Ishikawa (cell line): ENCODE results near the gene TBC1D5.

Source experiments
- CEBPB ChIP-seq: IDR thresholded peaks from 2 replicates; pipeline ENCODE4 v1.6.1; 2012
- EGR1 ChIP-seq: IDR thresholded peaks from 2 replicates; pipeline ENCODE4 v1.6.1; 2012
- EP300 ChIP-seq: IDR thresholded peaks from 2 replicates; pipeline ENCODE4 v1.6.1; 2012; ENCODE audit warnings: borderline replicate concordance
- RAD21 ChIP-seq: IDR thresholded peaks from 2 replicates; pipeline ENCODE4 v1.6.1; 2012; ENCODE audit warnings: low read depth
- TAF1 ChIP-seq: IDR thresholded peaks from 2 replicates; pipeline ENCODE4 v1.6.1; 2012; ENCODE audit warnings: low read depth, mild to moderate bottlenecking
- TCF12 ChIP-seq: IDR thresholded peaks from 2 replicates; pipeline ENCODE4 v1.6.1; 2012; ENCODE audit warnings: low read depth
- YY1 ChIP-seq: IDR thresholded peaks from 2 replicates; pipeline ENCODE4 v1.6.1; 2012; ENCODE audit warnings: low read depth
- ZBTB7A ChIP-seq: IDR thresholded peaks from 2 replicates; pipeline ENCODE4 v1.6.1; 2012; ENCODE audit warnings: low read depth
- TF ChIP-seq, protein P1 (sequence below): IDR thresholded peaks from 2 replicates; pipeline ENCODE4 v1.6.1; 2012
- TF ChIP-seq, protein P2 (sequence below): IDR thresholded peaks from 2 replicates; pipeline ENCODE4 v1.6.1; 2012; ENCODE audit warnings: low read depth, mild to moderate bottlenecking

- no peak for TF ChIP-seq YY1
- TF ChIP-seq, protein P1, sequence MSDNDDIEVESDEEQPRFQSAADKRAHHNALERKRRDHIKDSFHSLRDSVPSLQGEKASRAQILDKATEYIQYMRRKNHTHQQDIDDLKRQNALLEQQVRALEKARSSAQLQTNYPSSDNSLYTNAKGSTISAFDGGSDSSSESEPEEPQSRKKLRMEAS, result no peak
- no peak for TF ChIP-seq CEBPB
- TF ChIP-seq, protein P2, sequence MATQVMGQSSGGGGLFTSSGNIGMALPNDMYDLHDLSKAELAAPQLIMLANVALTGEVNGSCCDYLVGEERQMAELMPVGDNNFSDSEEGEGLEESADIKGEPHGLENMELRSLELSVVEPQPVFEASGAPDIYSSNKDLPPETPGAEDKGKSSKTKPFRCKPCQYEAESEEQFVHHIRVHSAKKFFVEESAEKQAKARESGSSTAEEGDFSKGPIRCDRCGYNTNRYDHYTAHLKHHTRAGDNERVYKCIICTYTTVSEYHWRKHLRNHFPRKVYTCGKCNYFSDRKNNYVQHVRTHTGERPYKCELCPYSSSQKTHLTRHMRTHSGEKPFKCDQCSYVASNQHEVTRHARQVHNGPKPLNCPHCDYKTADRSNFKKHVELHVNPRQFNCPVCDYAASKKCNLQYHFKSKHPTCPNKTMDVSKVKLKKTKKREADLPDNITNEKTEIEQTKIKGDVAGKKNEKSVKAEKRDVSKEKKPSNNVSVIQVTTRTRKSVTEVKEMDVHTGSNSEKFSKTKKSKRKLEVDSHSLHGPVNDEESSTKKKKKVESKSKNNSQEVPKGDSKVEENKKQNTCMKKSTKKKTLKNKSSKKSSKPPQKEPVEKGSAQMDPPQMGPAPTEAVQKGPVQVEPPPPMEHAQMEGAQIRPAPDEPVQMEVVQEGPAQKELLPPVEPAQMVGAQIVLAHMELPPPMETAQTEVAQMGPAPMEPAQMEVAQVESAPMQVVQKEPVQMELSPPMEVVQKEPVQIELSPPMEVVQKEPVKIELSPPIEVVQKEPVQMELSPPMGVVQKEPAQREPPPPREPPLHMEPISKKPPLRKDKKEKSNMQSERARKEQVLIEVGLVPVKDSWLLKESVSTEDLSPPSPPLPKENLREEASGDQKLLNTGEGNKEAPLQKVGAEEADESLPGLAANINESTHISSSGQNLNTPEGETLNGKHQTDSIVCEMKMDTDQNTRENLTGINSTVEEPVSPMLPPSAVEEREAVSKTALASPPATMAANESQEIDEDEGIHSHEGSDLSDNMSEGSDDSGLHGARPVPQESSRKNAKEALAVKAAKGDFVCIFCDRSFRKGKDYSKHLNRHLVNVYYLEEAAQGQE, result no peak
- TF ChIP-seq TAF1, result no peak
- no peak for TF ChIP-seq EP300
- TF ChIP-seq ZBTB7A, result no peak
- no peak for TF ChIP-seq TCF12
- TF ChIP-seq RAD21, result no peak
- TF ChIP-seq EGR1, result no peak
Observed at GRCh38 chr3:17571686-17572085, 170.7 kb downstream of the TBC1D5 start.
